ENCODE results near the gene RYR3.

- no peak for TF ChIP-seq CTCF (IDR thresholded peaks at IDR 0.05)
- no peak for TF ChIP-seq POLR2A (IDR thresholded peaks at IDR 0.05)
Observed at GRCh38 chr15:33837294-33837693, 526.5 kb downstream of the RYR3 start.

Data from lower leg skin (tissue), 3 donors.